Upper lobe of left lung (tissue), 6 donors: ENCODE measurements around the gene CGB3. TPM values are rescaled to one million over a fixed set of nuclear protein-coding genes. Genes with fewer than 3 reads are reported as not detected.
A peak's percentile ranks its signal among the peaks of the same experiment; 100 is the strongest.

Experiments
- ATAC-seq, 2 donors: fragments of 200-7000 bp; cut with Tn5 transposase; one replicate each; pipeline ENCODE4 v1.9.1; 2022; ENCODE audit warnings: mild to moderate bottlenecking in 2 of 2, moderate library complexity in 2 of 2; ENCODE audit not compliant: low FRiP score in 2 of 2
- DNase-seq, 2 donors: peaks; one replicate each; pipeline ENCODE4 v3.0.0-alpha.2; 2019 to 2020
- H3K27ac ChIP-seq, 4 donors: fragments of 200-600 bp; sonication (generic); one replicate each; pipeline ENCODE4 v1.5.1; 2016 to 2019
- H3K27me3 ChIP-seq, 4 donors: fragments of 200-600 bp; sonication (generic); one replicate each; pipeline ENCODE4 v1.5.1; 2017 to 2019
- H3K36me3 ChIP-seq, 4 donors: fragments of 200-600 bp; sonication (generic); one replicate each; pipeline ENCODE4 v1.5.1; 2016 to 2019
- H3K4me1 ChIP-seq, 4 donors: fragments of 200-600 bp; sonication (generic); one replicate each; pipeline ENCODE4 v1.5.1; 2018 to 2019
- H3K4me3 ChIP-seq, 4 donors: fragments of 200-600 bp; sonication (generic); one replicate each; pipeline ENCODE4 v1.5.1; 2017 to 2019; ENCODE audit warnings: mild to moderate bottlenecking in 2 of 4, moderate library complexity in 1 of 4
- H3K9me3 ChIP-seq, 4 donors: fragments of 200-600 bp; sonication (generic); one replicate each; pipeline ENCODE4 v1.5.1; 2018 to 2019
- EP300 ChIP-seq, 4 donors: sonication (generic); formaldehyde crosslinking; IDR thresholded peaks; one replicate each; pipeline ENCODE4 v1.5.1; 2017; ENCODE audit warnings: antibody characterized with exemption in 4 of 4, control low read depth in 2 of 4
- POLR2A ChIP-seq, 4 donors: fragments of 450-650 bp; IDR thresholded peaks; one replicate each; pipeline ENCODE4 v1.5.1; 2016 to 2017; ENCODE audit warnings: antibody characterized with exemption in 4 of 4, mild to moderate bottlenecking in 2 of 4
- POLR2AphosphoS5 ChIP-seq, 2 donors: sonication (generic); formaldehyde crosslinking; IDR thresholded peaks; one replicate each; pipeline ENCODE4 v1.5.1; 2017; ENCODE audit warnings: antibody characterized with exemption in 2 of 2
- WGBS, 2 donors: methylation state at CpG; one replicate each; pipeline ENCODE4 v1.1.5; 2017 to 2018; 5-methylcytosine and 5-hydroxymethylcytosine counted together
- total RNA-seq, 6 donors: library from RNA; depleted of rRNA in 4 of 6; stranded (reverse); fragments of >200 nt in 4 of 6; gene quantifications; one replicate each; pipeline versions ENCODE4 v1.1.0 to v1.2.1, GENCODE V29; 2016 to 2021
- TF ChIP-seq, protein P1 (sequence below), 6 experiments: fragments of 450-650 bp in 4 of 6; fragments of 200-600 bp in 2 of 6; sonication (generic) in 2 of 6; IDR thresholded peaks; one replicate each; pipeline ENCODE4 v1.5.1; 2016 to 2019; ENCODE audit warnings: antibody characterized with exemption in 6 of 6
- donor health status: DM: no; HTN: no; CAD: no; lungs with moderate emphysema.
- donor health status: DM: no; HTN: yes; CAD: no; lungs with severe emphysema.

The CGB3 gene
- total RNA-seq, 6 donors from 2014 or later, result not detected

DNA sequence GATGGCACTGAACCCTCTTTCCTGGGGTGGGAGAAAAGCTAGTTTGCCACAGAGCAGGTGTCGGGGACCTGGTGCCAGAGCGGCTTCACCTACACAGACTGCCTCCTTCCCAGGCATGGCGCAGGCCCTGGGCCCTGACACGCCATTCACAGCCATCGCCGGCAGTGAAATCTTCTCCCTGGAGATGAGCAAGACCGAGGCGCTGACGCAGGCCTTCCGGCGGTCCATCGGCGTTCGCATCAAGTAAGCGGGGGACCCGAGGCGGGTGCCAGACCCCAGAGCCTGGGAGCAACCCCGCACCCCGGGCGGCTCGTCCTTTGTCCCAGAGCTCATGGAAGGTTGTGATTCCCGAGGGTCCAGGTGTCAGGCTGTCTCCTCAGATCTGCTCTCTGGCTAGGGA lies 17.2 kb downstream of the CGB3 start:
- DNase-seq (peak in 1 of 2 donors; percentile 82), ATAC-seq (no peak)
- TF ChIP-seq EP300 (IDR thresholded peaks at IDR 0.05), result no peak
- TF ChIP-seq POLR2AphosphoS5 (IDR thresholded peaks at IDR 0.05), result no peak
- TF ChIP-seq, protein P1, sequence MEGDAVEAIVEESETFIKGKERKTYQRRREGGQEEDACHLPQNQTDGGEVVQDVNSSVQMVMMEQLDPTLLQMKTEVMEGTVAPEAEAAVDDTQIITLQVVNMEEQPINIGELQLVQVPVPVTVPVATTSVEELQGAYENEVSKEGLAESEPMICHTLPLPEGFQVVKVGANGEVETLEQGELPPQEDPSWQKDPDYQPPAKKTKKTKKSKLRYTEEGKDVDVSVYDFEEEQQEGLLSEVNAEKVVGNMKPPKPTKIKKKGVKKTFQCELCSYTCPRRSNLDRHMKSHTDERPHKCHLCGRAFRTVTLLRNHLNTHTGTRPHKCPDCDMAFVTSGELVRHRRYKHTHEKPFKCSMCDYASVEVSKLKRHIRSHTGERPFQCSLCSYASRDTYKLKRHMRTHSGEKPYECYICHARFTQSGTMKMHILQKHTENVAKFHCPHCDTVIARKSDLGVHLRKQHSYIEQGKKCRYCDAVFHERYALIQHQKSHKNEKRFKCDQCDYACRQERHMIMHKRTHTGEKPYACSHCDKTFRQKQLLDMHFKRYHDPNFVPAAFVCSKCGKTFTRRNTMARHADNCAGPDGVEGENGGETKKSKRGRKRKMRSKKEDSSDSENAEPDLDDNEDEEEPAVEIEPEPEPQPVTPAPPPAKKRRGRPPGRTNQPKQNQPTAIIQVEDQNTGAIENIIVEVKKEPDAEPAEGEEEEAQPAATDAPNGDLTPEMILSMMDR (IDR thresholded peaks at IDR 0.05), result no peak
- TF ChIP-seq POLR2A (IDR thresholded peaks at IDR 0.05), result no peak
- Histone ChIP-seq H3K27ac (no peak overlapping the region), H3K27me3 (no peaks in the 10 kb centered on the region), H3K4me1 (no peaks in the 10 kb centered on the region), H3K4me3 (no peak overlapping the region), H3K9me3 (no peaks in the 10 kb centered on the region), H3K36me3 (peaks cover 22 to 96% (median 62%) of the 10 kb centered on the region in 4 donors)
- 89 to 91% methylated on average over 8 to 22 of the region's 22 CpGs for WGBS, 2 donors

DNA sequence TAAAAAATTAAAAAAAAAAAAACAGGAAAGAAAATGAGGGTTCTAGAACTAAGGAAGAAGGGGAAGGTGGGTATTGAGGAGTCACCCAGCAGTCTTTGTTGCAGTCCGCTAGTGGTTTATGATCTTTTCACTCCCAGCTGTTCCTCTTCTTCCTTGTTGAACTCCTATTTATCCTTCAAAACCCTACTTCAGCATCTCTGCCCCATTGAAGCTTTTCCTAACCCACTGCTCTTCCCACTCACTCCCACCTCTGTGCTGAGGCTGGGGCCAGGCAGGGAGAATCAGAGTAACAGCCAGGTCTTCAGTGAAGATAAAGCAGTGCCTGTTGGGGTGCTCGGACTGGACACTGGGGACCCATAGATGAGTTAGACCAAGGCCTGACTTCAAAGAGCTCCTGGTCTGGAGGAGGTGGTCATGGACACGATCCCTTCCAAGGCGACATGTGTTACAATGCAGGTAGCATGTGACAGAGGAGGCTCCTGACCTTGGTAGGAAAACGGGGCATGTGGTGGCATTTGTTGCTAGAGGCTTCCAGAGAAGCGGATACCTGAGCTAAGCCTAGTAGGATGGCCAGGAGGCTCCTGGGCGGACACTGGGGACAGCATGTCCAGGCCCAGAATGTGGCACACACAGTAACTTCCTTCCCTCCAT lies 19.0 kb downstream of the CGB3 start:
- TF ChIP-seq POLR2A (IDR thresholded peaks at IDR 0.05) (no peak), POLR2AphosphoS5 (IDR thresholded peaks at IDR 0.05) (no peak), EP300 (IDR thresholded peaks at IDR 0.05) (no peak)
- TF ChIP-seq, protein P1 (IDR thresholded peaks at IDR 0.05), result no peak
- Histone ChIP-seq H3K27ac (no peak overlapping the region), H3K27me3 (no peaks in the 10 kb centered on the region), H3K4me3 (no peak overlapping the region), H3K36me3 (peaks cover 22 to 84% (median 49%) of the 10 kb centered on the region in 4 donors), H3K4me1 (no peaks in the 10 kb centered on the region), H3K9me3 (no peaks in the 10 kb centered on the region)
- ATAC-seq (no peak), DNase-seq (no peak)
- 91 to 95% methylated on average over 7 of the region's 7 CpGs for WGBS, 2 donors

DNA sequence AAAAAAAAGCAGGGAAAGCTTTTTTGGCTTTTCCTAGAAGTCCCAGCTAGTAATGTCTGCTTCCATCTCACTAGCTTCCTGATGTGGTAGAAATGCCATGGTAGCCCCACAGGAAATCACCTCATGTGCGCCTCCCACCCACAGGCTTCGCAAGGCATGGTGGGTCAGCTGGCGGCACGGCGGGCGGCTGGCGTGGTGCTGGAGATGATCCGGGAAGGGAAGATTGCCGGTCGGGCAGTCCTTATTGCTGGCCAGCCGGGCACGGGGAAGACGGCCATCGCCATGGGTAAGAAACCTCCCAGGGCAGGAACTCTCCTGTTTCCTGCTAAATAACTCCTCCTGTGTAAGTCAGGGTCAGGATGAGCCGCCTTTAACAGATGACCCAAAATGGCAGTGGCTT lies 20.0 kb downstream of the CGB3 start:
- no peak overlapping the region for H3K27ac ChIP-seq
- no peaks in the 10 kb centered on the region for H3K9me3 ChIP-seq
- H3K27me3 ChIP-seq, result no peaks in the 10 kb centered on the region
- 97 to 98% methylated on average over 15 of the region's 15 CpGs for WGBS, 2 donors
- no peak overlapping the region for H3K4me3 ChIP-seq
- no peaks in the 10 kb centered on the region for H3K4me1 ChIP-seq
- ATAC-seq (no peak), DNase-seq (peak in 1 of 2 donors; percentile 66)
- TF ChIP-seq POLR2AphosphoS5 (IDR thresholded peaks at IDR 0.05) (no peak), EP300 (IDR thresholded peaks at IDR 0.05) (no peak), POLR2A (IDR thresholded peaks at IDR 0.05) (no peak)
- TF ChIP-seq, protein P1 (IDR thresholded peaks at IDR 0.05), result no peak
- H3K36me3 ChIP-seq, result peaks cover 22 to 76% (median 41%) of the 10 kb centered on the region in 4 donors

DNA sequence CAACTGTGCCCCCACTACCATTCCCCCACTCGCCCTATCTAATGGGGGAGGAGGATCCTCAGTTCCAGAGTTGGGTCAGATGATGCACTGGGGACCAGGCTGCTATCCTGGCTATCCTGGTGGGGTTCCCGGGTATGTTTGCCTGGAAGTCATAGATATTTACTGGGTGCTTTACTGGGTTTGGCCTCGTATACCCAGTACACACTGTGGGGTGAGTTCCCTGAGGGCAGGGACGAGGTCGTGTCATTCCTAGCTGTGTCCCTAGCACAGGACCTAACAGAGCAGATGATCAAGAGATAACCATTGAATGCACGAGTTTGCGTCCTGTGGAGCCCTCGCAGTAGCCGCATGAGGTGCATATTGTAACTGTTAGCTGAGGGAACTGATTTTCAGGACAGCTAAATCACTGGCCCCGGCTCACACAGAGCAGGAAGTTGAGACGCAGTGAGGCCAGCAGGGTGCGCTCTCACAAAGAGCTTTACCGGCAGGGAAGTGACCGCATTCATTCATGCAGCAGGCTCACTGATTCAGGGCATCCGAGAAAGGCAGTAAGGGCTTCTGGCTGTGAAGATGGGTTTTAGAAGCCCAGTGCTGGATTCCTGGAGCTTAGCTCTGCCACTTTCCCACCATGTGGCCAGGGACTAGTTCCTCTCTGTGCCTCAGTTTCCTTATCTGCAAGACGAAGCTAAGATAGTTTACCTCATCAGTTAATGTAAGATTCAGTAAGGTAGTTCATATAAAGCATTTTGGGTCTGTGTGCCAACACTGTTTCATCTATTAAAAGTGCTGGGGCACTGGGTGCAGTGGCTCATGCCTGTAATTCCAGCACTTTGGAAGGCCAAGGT lies 24.4 kb downstream of the CGB3 start:
- DNase-seq (peak in 1 of 2 donors; percentile 46), ATAC-seq (peak; percentile 55 to 84)
- Histone ChIP-seq H3K9me3 (no peaks in the 10 kb centered on the region), H3K4me1 (peaks cover 3 to 7% (median 4%) of the 10 kb centered on the region in 4 donors), H3K27me3 (no peaks in the 10 kb centered on the region), H3K4me3 (no peak overlapping the region), H3K36me3 (peaks cover 0 to 34% (median 12%) of the 10 kb centered on the region in 4 donors), H3K27ac (no peak overlapping the region)
- 56 to 63% methylated on average over 14 to 16 of the region's 16 CpGs for WGBS, 2 donors
- TF ChIP-seq, protein P1 (IDR thresholded peaks at IDR 0.05), result peak; percentile 19 to 55 (median 41)
- TF ChIP-seq EP300 (IDR thresholded peaks at IDR 0.05) (no peak), POLR2AphosphoS5 (IDR thresholded peaks at IDR 0.05) (no peak)
